SU-DHL-6 (cell line): ENCODE results near the gene DTYMK.

Source experiments
- H2AFZ ChIP-seq: fragments of 200-600 bp; sonication (generic); 2 replicates; pipeline ENCODE4 v1.6.1; 2014; ENCODE audit warnings: low read depth, mild to moderate bottlenecking, moderate library complexity, mixed read lengths, antibody characterized with exemption, low read length; ENCODE audit not compliant: severe bottlenecking
- H3F3A ChIP-seq: fragments of 200-600 bp; shearing (Covaris generic); 2 replicates; pipeline ENCODE4 v1.6.0; 2016; ENCODE audit warnings: antibody characterized with exemption, mild to moderate bottlenecking; ENCODE audit not compliant: insufficient read depth
- H3K27ac ChIP-seq: fragments of 200-600 bp; sonication (generic); 2 replicates; pipeline ENCODE4 v1.5.1; 2016; ENCODE audit warnings: low read depth, mild to moderate bottlenecking, low read length, moderate library complexity, mixed read lengths
- H3K27me3 ChIP-seq: fragments of 200-600 bp; sonication (generic), shearing (Covaris generic); 2 replicates; pipeline ENCODE4 v1.6.0; 2014; ENCODE audit warnings: mild to moderate bottlenecking, low read length
- H3K36me3 ChIP-seq: fragments of 200-600 bp; sonication (generic); 2 replicates; pipeline ENCODE4 v1.6.1; 2014; ENCODE audit warnings: mild to moderate bottlenecking, low read length, mixed read lengths
- H3K4me2 ChIP-seq: fragments of 300-600, 200-600 bp; shearing (Covaris generic), sonication (generic); 2 replicates; pipeline ENCODE4 v1.6.0; 2014; ENCODE audit warnings: low read length, low read depth, mild to moderate bottlenecking; ENCODE audit not compliant: poor library complexity, severe bottlenecking
- H3K4me3 ChIP-seq: fragments of 200-600 bp; sonication (generic); 2 replicates; pipeline ENCODE4 v1.5.1; 2014; ENCODE audit warnings: antibody characterized with exemption, low read length, mild to moderate bottlenecking, mixed read lengths; ENCODE audit not compliant: insufficient read depth, poor library complexity, severe bottlenecking
- H3K79me2 ChIP-seq: fragments of 200-600 bp; sonication (generic); 2 replicates; pipeline ENCODE4 v1.6.1; 2014; ENCODE audit warnings: mild to moderate bottlenecking, low read length, moderate library complexity; ENCODE audit not compliant: insufficient read depth
- H3K9ac ChIP-seq: fragments of 200-600 bp; sonication (generic); 2 replicates; pipeline ENCODE4 v1.7.0; 2014; ENCODE audit warnings: mild to moderate bottlenecking, low read length
- H3K9me2 ChIP-seq: fragments of 200-600 bp; sonication (generic); replicated peaks from 2 replicates; pipeline ENCODE4 v1.6.1; 2014; ENCODE audit warnings: low read length; ENCODE audit not compliant: insufficient read depth
- H3K9me3 ChIP-seq: fragments of 200-600 bp; sonication (generic); 2 replicates; pipeline ENCODE4 v1.6.1; 2014; ENCODE audit warnings: low read length, mixed read lengths; ENCODE audit not compliant: insufficient read depth
- H4K20me1 ChIP-seq: fragments of 200-600 bp; sonication (generic); 2 replicates; pipeline ENCODE4 v1.6.1; 2014; ENCODE audit warnings: low read depth, mild to moderate bottlenecking, antibody characterized with exemption, low read length, moderate library complexity, mixed read lengths
- CTCF ChIP-seq: fragments of 200-600 bp; sonication (generic); IDR thresholded peaks from one replicate; pipeline ENCODE4 v1.5.1; 2017; ENCODE audit warnings: antibody characterized with exemption, mild to moderate bottlenecking, low read length, moderate library complexity; ENCODE audit not compliant: insufficient read depth, poor library complexity, severe bottlenecking
- EZH2phosphoT487 ChIP-seq: fragments of 200-600 bp; sonication (generic), shearing (Covaris generic); conservative IDR thresholded peaks from 2 replicates; pipeline ENCODE4 v1.6.1; 2018; ENCODE audit warnings: mild to moderate bottlenecking, antibody characterized with exemption, low read length, moderate library complexity, mixed read lengths

DTYMK gene

GRCh38 chr2:241654551-241654950, 32.1 kb downstream of the DTYMK start:
- H3K9me3 ChIP-seq: no peaks in the 10 kb centered on the region
- H2AFZ ChIP-seq: no peak overlapping the region
- no peak overlapping the region for H3K27ac ChIP-seq
- TF ChIP-seq CTCF: no peak
- no peak for TF ChIP-seq EZH2phosphoT487
- 0 out of 2 replicates have a peak, but pooled peaks cover 3% of the 10 kb centered on the region for H3K36me3 ChIP-seq
- H3K9ac ChIP-seq: no peak overlapping the region
- no peaks in the 10 kb centered on the region for H3K9me2 ChIP-seq
- H3K79me2 ChIP-seq: peaks cover 20% of the 10 kb centered on the region; the same call in 1 of the 2 replicates
- no peak overlapping the region for H3K4me3 ChIP-seq
- H3F3A ChIP-seq: no peaks in the 10 kb centered on the region
- no peaks in the 10 kb centered on the region for H4K20me1 ChIP-seq
- no peaks in the 10 kb centered on the region for H3K27me3 ChIP-seq
- no peak overlapping the region for H3K4me2 ChIP-seq

GRCh38 chr2:241653210-241653750, 33.3 kb downstream of the DTYMK start:
- Histone ChIP-seq H2AFZ (no peak overlapping the region), H3K4me2 (no peak overlapping the region), H3K27ac (no peak overlapping the region), H3K9ac (no peak overlapping the region), H3K9me2 (no peaks in the 10 kb centered on the region), H4K20me1 (no peaks in the 10 kb centered on the region), H3K4me3 (no peak overlapping the region), H3K79me2 (peaks cover 32% of the 10 kb centered on the region), H3F3A (no peaks in the 10 kb centered on the region), H3K36me3 (0 out of 2 replicates have a peak, but pooled peaks cover 3% of the 10 kb centered on the region), H3K27me3 (no peaks in the 10 kb centered on the region), H3K9me3 (no peaks in the 10 kb centered on the region)
- TF ChIP-seq EZH2phosphoT487: no peak
- TF ChIP-seq CTCF: no peak

GRCh38 chr2:241652722-241653121, 33.9 kb downstream of the DTYMK start:
- Histone ChIP-seq H3K4me2 (no peak overlapping the region), H3K27ac (no peak overlapping the region), H3K9me3 (no peaks in the 10 kb centered on the region), H3K9me2 (no peaks in the 10 kb centered on the region), H3K4me3 (no peak overlapping the region), H3F3A (no peaks in the 10 kb centered on the region), H4K20me1 (no peaks in the 10 kb centered on the region), H3K27me3 (no peaks in the 10 kb centered on the region), H3K36me3 (0 out of 2 replicates have a peak, but pooled peaks cover 3% of the 10 kb centered on the region), H3K9ac (no peak overlapping the region), H3K79me2 (peaks cover 38% of the 10 kb centered on the region), H2AFZ (no peak overlapping the region)
- no peak for TF ChIP-seq CTCF
- TF ChIP-seq EZH2phosphoT487: no peak
